Astrocyte (in vitro differentiated cells and primary cell): Measurements from ENCODE around the gene NHERF2. TPM values are rescaled to one million over a fixed set of nuclear protein-coding genes. Genes with fewer than 3 reads are reported as not detected.

Source experiments
- DNase-seq: peaks from one replicate; pipeline ENCODE4 v3.0.0-alpha.2; 2010; ENCODE audit warnings: low read depth
- FAIRE-seq: peaks from 2 replicates; lab custom pipeline; 2011; peaks lifted over from hg19 to GRCh38; lab: Jason Lieb, UNC
- H2AFZ ChIP-seq: 2 replicates; pipeline ENCODE4 v1.6.0; 2012; ENCODE audit warnings: low read depth, low read length, inconsistent platforms
- H3K27ac ChIP-seq: 2 replicates; pipeline ENCODE4 v1.5.1; 2011; ENCODE audit warnings: low read depth, low read length, inconsistent platforms
- H3K27me3 ChIP-seq: 2 replicates; pipeline ENCODE4 v1.6.0; 2011; ENCODE audit warnings: low read length, inconsistent platforms; ENCODE audit not compliant: insufficient read depth
- H3K36me3 ChIP-seq: 2 replicates; pipeline ENCODE4 v1.5.1; 2011; ENCODE audit warnings: low read length, inconsistent platforms; ENCODE audit not compliant: insufficient read depth
- H3K4me1 ChIP-seq: 2 replicates; pipeline ENCODE4 v1.5.1; 2011; ENCODE audit warnings: low read length, inconsistent platforms; ENCODE audit not compliant: insufficient read depth
- H3K4me2 ChIP-seq: 2 replicates; pipeline ENCODE4 v1.6.0; 2012; ENCODE audit warnings: low read length, inconsistent platforms
- H3K4me3 ChIP-seq: 2 replicates; pipeline ENCODE4 v1.5.1; 2011; ENCODE audit warnings: low read depth, mild to moderate bottlenecking, low read length, inconsistent platforms; ENCODE audit not compliant: insufficient read depth
- H3K79me2 ChIP-seq: 2 replicates; pipeline ENCODE4 v1.6.0; 2012; ENCODE audit warnings: mild to moderate bottlenecking, low read length, inconsistent platforms; ENCODE audit not compliant: insufficient read depth
- H3K9ac ChIP-seq: 2 replicates; pipeline ENCODE4 v1.6.0; 2012; ENCODE audit warnings: mild to moderate bottlenecking, low read length, inconsistent platforms
- H3K9me3 ChIP-seq: 2 replicates; pipeline ENCODE4 v1.5.1; 2012; ENCODE audit warnings: low read depth, mild to moderate bottlenecking, low read length, inconsistent platforms; ENCODE audit not compliant: insufficient read depth
- H4K20me1 ChIP-seq: 2 replicates; pipeline ENCODE4 v1.6.0; 2012; ENCODE audit warnings: low read length, inconsistent platforms; ENCODE audit not compliant: insufficient read depth
- H3K27ac Mint-ChIP-seq: one replicate; pipeline ENCODE4 v1.8.0; 2021; ENCODE audit warnings: mild to moderate bottlenecking, mixed read lengths; ENCODE audit not compliant: unreplicated experiment
- H3K27me3 Mint-ChIP-seq: one replicate; pipeline ENCODE4 v1.8.0; 2021; ENCODE audit warnings: low read depth, mixed read lengths; ENCODE audit not compliant: unreplicated experiment
- H3K36me3 Mint-ChIP-seq: one replicate; pipeline ENCODE4 v1.8.0; 2021; ENCODE audit warnings: low read depth, mixed read lengths; ENCODE audit not compliant: unreplicated experiment
- H3K4me1 Mint-ChIP-seq: one replicate; pipeline ENCODE4 v1.8.0; 2021; ENCODE audit warnings: low read depth, mixed read lengths; ENCODE audit not compliant: unreplicated experiment
- H3K4me3 Mint-ChIP-seq: one replicate; pipeline ENCODE4 v1.8.0; 2021; ENCODE audit warnings: mild to moderate bottlenecking, moderate library complexity, mixed read lengths; ENCODE audit not compliant: unreplicated experiment
- H3K9me3 Mint-ChIP-seq: one replicate; pipeline ENCODE4 v1.8.0; 2021; ENCODE audit warnings: mild to moderate bottlenecking, mixed read lengths; ENCODE audit not compliant: unreplicated experiment
- CTCF ChIP-seq: IDR thresholded peaks from 2 replicates; pipeline ENCODE4 v1.5.1; 2011; ENCODE audit warnings: low read depth, mild to moderate bottlenecking, inconsistent platforms, low read length, moderate library complexity; ENCODE audit not compliant: insufficient read depth
- EZH2 ChIP-seq: IDR thresholded peaks from 2 replicates; pipeline ENCODE4 v1.6.1; 2012; ENCODE audit warnings: mild to moderate bottlenecking, low read length, inconsistent platforms; ENCODE audit not compliant: insufficient read depth
- total RNA-seq: library from RNA; stranded (reverse); gene quantifications from 2 replicates; pipeline ENCODE4 v1.2.1, GENCODE V29; 2021

Gene NHERF2
- total RNA-seq, 1 donor from 2014 or later: 92.5 TPM

GRCh38 chr16:2060346-2060745, 33.6 kb downstream of the NHERF2 start:
- Histone ChIP-seq H3K4me2 (no peak overlapping the region), H3K27ac (no peak overlapping the region), H3K9me3 (no peaks in the 10 kb centered on the region), H3K4me3 (no peak overlapping the region), H4K20me1 (peaks cover 15% of the 10 kb centered on the region), H3K36me3 (no peaks in the 10 kb centered on the region), H3K79me2 (no peaks in the 10 kb centered on the region), H3K9ac (no peak overlapping the region), H3K27me3 (no peaks in the 10 kb centered on the region), H3K4me1 (peaks cover 3% of the 10 kb centered on the region), H2AFZ (no peak overlapping the region)
- Mint-ChIP-seq H3K4me3 (no peak overlapping the region), H3K4me1 (no peaks in the 10 kb centered on the region), H3K36me3 (peaks cover 9% of the 10 kb centered on the region), H3K27ac (no peak overlapping the region), H3K9me3 (no peaks in the 10 kb centered on the region), H3K27me3 (no peaks in the 10 kb centered on the region)
- FAIRE-seq (no peak), DNase-seq (no peak)
- TF ChIP-seq CTCF (no peak), EZH2 (no peak)

GRCh38 chr16:2061023-2061422, 34.3 kb downstream of the NHERF2 start:
- H3K36me3 Mint-ChIP-seq: peaks cover 10% of the 10 kb centered on the region
- Histone ChIP-seq H3K4me2 (no peak overlapping the region), H3K79me2 (no peaks in the 10 kb centered on the region), H3K27ac (no peak overlapping the region), H3K36me3 (peaks cover 3% of the 10 kb centered on the region), H2AFZ (no peak overlapping the region), H3K9me3 (no peaks in the 10 kb centered on the region), H3K4me3 (no peak overlapping the region), H4K20me1 (peaks cover 15% of the 10 kb centered on the region), H3K27me3 (no peaks in the 10 kb centered on the region), H3K4me1 (peaks cover 2% of the 10 kb centered on the region), H3K9ac (no peak overlapping the region)
- DNase-seq: no peak
- no peak overlapping the region for H3K27ac Mint-ChIP-seq
- FAIRE-seq: no peak
- H3K4me1 Mint-ChIP-seq: no peaks in the 10 kb centered on the region
- no peak overlapping the region for H3K4me3 Mint-ChIP-seq
- no peaks in the 10 kb centered on the region for H3K27me3 Mint-ChIP-seq
- no peaks in the 10 kb centered on the region for H3K9me3 Mint-ChIP-seq
- no peak for TF ChIP-seq CTCF
- TF ChIP-seq EZH2: no peak

- H3K36me3 Mint-ChIP-seq: peaks cover 11% of the 10 kb centered on the region
- Histone ChIP-seq H3K4me3 (no peak overlapping the region), H3K4me1 (no peaks in the 10 kb centered on the region), H3K79me2 (no peaks in the 10 kb centered on the region), H4K20me1 (peaks cover 13% of the 10 kb centered on the region), H3K27me3 (no peaks in the 10 kb centered on the region), H3K27ac (no peak overlapping the region), H2AFZ (no peak overlapping the region), H3K36me3 (peaks cover 7% of the 10 kb centered on the region), H3K9me3 (no peaks in the 10 kb centered on the region), H3K9ac (no peak overlapping the region), H3K4me2 (no peak overlapping the region)
- no peak for FAIRE-seq
- no peak overlapping the region for H3K4me3 Mint-ChIP-seq
- H3K4me1 Mint-ChIP-seq: no peaks in the 10 kb centered on the region
- DNase-seq: no peak
- no peak overlapping the region for H3K27ac Mint-ChIP-seq
- H3K27me3 Mint-ChIP-seq: no peaks in the 10 kb centered on the region
- TF ChIP-seq CTCF (no peak), EZH2 (no peak)
- H3K9me3 Mint-ChIP-seq: no peaks in the 10 kb centered on the region
These were observed 34.8 kb downstream of the NHERF2 start for GRCh38 chr16:2061526-2061925.
